GF-D8 (cell line): Measurements from ENCODE around the gene RASSF8.

Experiments used
- DNase-seq: peaks from one replicate; lab custom pipeline; 2025; lab: John Stamatoyannopoulos, UW

RASSF8 gene

GRCh38 chr12:26109343-26109881 is 150.9 kb downstream of the RASSF8 start:
- DNase-seq: no peak

GRCh38 chr12:26112232-26112631 is 153.8 kb downstream of the RASSF8 start:
- no peak for DNase-seq

GRCh38 chr12:26112703-26113147 is 154.2 kb downstream of the RASSF8 start:
- DNase-seq: no peak

- DNase-seq: no peak
Observed at GRCh38 chr12:26113181-26113654, 154.7 kb downstream of the RASSF8 start.

GRCh38 chr12:26113853-26114719 is 155.6 kb downstream of the RASSF8 start:
- DNase-seq: no peak

- no peak for DNase-seq
Observed at GRCh38 chr12:26114720-26115401, 156.4 kb downstream of the RASSF8 start.

- DNase-seq: no peak
Observed at GRCh38 chr12:26116829-26117715, 158.6 kb downstream of the RASSF8 start.

- DNase-seq: no peak
Observed at GRCh38 chr12:26118308-26118707, 159.8 kb downstream of the RASSF8 start.

- DNase-seq: no peak
Observed at GRCh38 chr12:26119391-26119989, 161.0 kb downstream of the RASSF8 start.

GRCh38 chr12:26120561-26121274 is 162.2 kb downstream of the RASSF8 start:
- no peak for DNase-seq

- DNase-seq: no peak
Observed at GRCh38 chr12:26121323-26122060, 163.0 kb downstream of the RASSF8 start.

- DNase-seq: no peak
Observed at GRCh38 chr12:26122061-26122680, 163.7 kb downstream of the RASSF8 start.

GRCh38 chr12:26122681-26123481 is 164.4 kb downstream of the RASSF8 start:
- DNase-seq: no peak

GRCh38 chr12:26123482-26123980 is 165.0 kb downstream of the RASSF8 start:
- no peak for DNase-seq

GRCh38 chr12:26124446-26125399 is 166.2 kb downstream of the RASSF8 start, which contains the start of gene BHLHE41:
TSS of gene BHLHE41 (minus strand) at chr12:26125037. CDS start at chr12:26124779, 258 bp downstream.
- peak; percentile 10 for DNase-seq

GRCh38 chr12:26125400-26126339 is 167.2 kb downstream of the RASSF8 start:
- DNase-seq: no peak
